GM18868 (cell line): ENCODE data around the gene ATCAY.
"Not testable (repeated sequence)": the region's sequence is repeated elsewhere in the genome, so short reads cannot be mapped to it uniquely, and the experiment has no call there.

ENCODE experiments used
- ATAC-seq: cut with Tn5 transposase; IDR thresholded peaks from one replicate; pipeline ENCODE4 v1.9.1; 2021; ENCODE audit warnings: mild to moderate bottlenecking, moderate library complexity; ENCODE audit not compliant: unreplicated experiment

Gene ATCAY

GRCh38 chr19:3898426-3898825 lies 17.9 kb downstream of the ATCAY start:
- ATAC-seq = no peak

GRCh38 chr19:3899531-3900294 lies 19.2 kb downstream of the ATCAY start:
- ATAC-seq = no peak

GRCh38 chr19:3902317-3902973 lies 22.0 kb downstream of the ATCAY start:
- ATAC-seq = no peak

GRCh38 chr19:3904233-3904632 lies 23.7 kb downstream of the ATCAY start:
- no peak for ATAC-seq

GRCh38 chr19:3907626-3908265 lies 27.3 kb downstream of the ATCAY start:
- ATAC-seq = no peak

GRCh38 chr19:3908266-3909054 lies 28.0 kb downstream of the ATCAY start:
- ATAC-seq = no peak

- ATAC-seq = no peak
Measured at GRCh38 chr19:3910105-3910504, 29.6 kb downstream of the ATCAY start.

GRCh38 chr19:3914199-3914598 lies 33.7 kb downstream of the ATCAY start:
- no peak for ATAC-seq

- ATAC-seq = no peak
Measured at GRCh38 chr19:3916033-3916432, 35.5 kb downstream of the ATCAY start.

- no peak for ATAC-seq
Measured at GRCh38 chr19:3919793-3920192, 39.3 kb downstream of the ATCAY start.

GRCh38 chr19:3923096-3923758 lies 42.7 kb downstream of the ATCAY start:
- no peak for ATAC-seq

- no peak for ATAC-seq
Measured at GRCh38 chr19:3923912-3924311, 43.4 kb downstream of the ATCAY start.

GRCh38 chr19:3931041-3931440 lies 50.6 kb downstream of the ATCAY start:
- no peak for ATAC-seq

- no peak for ATAC-seq
Measured at GRCh38 chr19:3932931-3933810, 52.7 kb downstream of the ATCAY start, which contains the start of gene NMRK2. TSS of gene NMRK2 (plus strand) at chr19:3933069. CDS start at chr19:3933672, 603 bp downstream.

- no peak for ATAC-seq
Measured at GRCh38 chr19:3936506-3937442, 56.3 kb downstream of the ATCAY start.

- not testable (repeated sequence) for ATAC-seq
Measured at GRCh38 chr19:3938300-3938950, 57.9 kb downstream of the ATCAY start.

GRCh38 chr19:3942790-3943409 lies 62.4 kb downstream of the ATCAY start:
- no peak for ATAC-seq
